Stimulated activated CD4-positive, alpha-beta T cell treated with anti-CD3 and anti-CD28 coated beads, Interleukin-2, amount 100 ng/mL, for 48 hours (primary cell): ENCODE results near the gene TUBA1A.
"Not testable (repeated sequence)": the region's sequence is repeated elsewhere in the genome, so short reads cannot be mapped to it uniquely, and the experiment has no call there.

Experiments
- DNase-seq, 2 donors: peaks; one replicate each; pipeline ENCODE4 v3.0.0-alpha.2; 2020

The TUBA1A gene

DNA sequence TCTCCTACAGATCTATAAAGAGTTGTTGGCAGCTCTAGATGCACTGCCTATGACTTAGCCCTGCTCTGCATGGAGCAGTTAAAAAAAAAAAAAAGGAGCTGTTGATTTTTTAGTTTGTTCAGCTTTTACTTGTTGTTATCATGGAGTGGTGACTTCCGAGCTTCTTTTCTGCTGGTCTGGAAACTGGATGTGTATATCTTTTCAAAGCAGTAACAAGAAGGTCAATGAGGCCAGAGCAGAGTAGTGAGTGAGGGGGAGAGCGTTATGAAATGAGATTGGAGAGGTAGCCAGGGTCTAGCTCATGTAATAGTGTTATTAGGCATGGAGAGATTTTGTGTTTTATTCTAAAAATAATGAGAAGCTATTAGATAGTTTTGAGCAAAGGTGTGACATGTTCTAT, 44.5 kb downstream of the TUBA1A start:
- DNase-seq: no peak

DNA sequence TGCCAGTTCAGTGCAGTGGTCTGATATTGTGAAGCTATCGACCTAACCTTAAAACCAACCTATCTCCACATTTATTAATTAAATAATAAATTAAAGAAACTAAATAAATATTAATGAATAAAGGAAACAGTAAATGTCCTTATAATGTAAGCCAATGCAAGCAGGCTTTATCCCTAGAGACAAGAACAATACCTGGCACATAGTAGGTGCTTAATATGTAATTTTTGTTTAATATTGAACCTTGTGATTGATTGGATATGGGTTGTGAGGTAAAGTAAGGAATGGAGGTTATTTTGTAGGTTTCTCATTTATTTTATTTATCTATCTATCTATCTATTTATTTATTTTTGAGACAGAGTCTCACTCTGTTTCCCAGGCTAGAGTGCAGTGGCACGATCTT, 49.9 kb downstream of the TUBA1A start:
- no peak for DNase-seq

GRCh38 chr12:49138587-49138986, 50.3 kb downstream of the TUBA1A start:
- DNase-seq: no peak

DNA sequence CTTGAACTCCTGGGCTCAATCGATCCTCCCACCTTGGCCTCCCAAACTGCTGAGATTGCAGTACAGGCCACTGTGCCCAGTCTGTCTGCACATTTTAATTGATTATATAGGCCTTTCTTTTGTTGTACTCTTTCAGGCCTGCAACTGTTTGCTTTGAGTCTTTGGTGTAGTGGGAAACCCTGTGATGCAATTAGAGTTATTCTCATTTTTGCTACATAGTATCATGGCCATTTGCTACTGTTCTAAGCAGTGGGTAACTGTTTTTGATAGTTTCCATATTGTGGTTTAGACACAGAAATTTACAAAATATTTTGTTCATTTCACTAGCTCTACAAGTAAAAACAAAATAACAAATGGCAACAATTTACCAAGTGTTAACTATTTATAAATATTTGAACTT, 51.4 kb downstream of the TUBA1A start:
- DNase-seq: no peak

- not testable (repeated sequence) for DNase-seq
Measured at GRCh38 chr12:49136997-49137396, 51.9 kb downstream of the TUBA1A start.
